HG02981 (cell line): ENCODE results near the gene NT5DC4.
"Not testable (repeated sequence)": the region's sequence is repeated elsewhere in the genome, so short reads cannot be mapped to it uniquely, and the experiment has no call there.

Source experiments
- ATAC-seq: cut with Tn5 transposase; IDR thresholded peaks from one replicate; pipeline ENCODE4 v1.9.1; 2021; ENCODE audit warnings: mild to moderate bottlenecking, moderate library complexity; ENCODE audit not compliant: unreplicated experiment

The NT5DC4 gene

DNA sequence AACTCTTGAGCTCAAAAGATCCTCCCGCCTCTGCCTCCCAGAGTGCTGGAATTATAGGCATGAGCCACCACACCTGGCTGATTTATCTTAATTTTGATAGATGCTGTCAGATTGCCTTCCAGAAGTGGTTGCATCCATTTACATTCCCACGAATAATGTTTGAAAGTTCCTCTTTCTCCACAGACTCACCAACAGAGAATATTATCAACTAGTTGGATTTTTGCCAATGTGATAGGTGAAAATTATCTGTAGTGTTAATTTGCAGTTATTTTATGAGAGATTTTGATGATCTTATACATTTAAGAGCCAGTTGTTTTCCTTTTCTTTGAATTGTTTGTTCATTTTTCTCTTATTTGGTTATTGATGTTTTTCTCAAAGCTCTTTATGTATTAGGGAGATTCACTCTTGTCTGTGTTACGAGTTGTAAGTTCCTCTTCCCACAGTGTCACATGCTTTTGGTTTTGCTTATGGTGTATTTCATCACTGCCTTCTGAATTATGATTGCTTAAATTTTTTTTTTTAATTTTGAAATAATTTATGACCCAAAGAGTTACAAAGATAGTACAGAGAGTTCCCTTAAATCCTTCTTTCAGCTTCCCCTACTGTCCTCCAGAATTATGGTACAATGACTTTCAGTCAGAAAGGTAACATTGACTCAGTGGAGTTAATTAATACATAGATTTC lies 20.7 kb upstream of the NT5DC4 start:
- no peak for ATAC-seq

DNA sequence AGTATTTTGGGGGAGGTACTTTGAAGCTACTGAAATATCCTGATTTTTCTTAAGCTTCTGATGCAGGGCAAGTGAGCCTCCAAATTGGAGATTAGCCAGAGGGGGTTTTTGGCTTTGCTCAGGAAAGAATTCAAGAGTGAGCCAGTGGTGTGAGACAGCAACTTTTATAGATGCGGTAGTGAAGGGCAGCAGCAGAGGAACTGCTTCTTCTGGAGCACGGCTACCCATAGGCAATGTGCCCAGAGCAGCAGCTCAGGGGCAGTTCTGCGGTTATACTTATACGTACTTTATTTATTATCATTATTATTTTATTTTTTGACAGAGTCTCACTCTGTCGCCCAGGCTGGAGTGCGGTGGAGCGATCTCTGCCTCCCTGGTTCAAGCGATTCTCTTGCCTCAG lies 19.8 kb upstream of the NT5DC4 start:
- no peak for ATAC-seq

DNA sequence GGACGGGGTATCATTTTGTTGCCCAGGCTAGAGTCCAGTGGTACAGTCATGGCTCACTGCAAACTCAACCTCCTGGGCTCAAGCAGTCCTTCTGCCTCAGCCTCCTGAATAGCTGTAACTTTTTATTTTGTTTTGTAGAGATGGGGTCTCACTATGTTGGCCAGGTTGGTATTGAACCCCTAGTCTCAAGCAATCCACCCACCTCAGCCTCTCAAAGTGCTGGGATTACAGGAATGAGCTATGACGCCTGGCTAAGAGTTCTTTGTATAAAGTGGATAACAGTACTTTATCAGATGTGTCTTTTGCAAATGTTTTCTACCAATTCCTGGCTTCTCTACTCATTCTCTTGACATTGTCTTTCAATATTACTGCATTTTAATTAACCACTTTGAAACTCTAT lies 17.1 kb upstream of the NT5DC4 start:
- ATAC-seq: no peak

DNA sequence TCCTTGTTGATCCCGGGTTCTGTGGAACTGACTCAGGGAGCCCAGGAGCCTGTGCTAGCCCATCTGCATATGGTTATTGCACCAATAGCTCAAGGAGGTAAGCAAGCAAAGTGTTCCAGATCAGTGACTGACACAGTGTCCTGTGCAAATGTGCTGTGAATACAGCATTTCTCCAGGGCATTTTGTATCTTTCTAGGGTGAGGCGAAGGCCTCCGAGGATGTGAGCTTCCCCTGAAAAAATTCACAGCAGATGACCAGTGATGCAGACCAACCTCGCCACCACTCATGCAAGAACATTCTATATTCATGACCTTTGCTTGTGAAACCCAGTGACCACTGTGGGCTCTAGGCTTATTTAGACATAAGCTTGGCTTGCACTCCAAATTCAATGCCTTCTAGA lies 15.2 kb upstream of the NT5DC4 start:
- no peak for ATAC-seq

DNA sequence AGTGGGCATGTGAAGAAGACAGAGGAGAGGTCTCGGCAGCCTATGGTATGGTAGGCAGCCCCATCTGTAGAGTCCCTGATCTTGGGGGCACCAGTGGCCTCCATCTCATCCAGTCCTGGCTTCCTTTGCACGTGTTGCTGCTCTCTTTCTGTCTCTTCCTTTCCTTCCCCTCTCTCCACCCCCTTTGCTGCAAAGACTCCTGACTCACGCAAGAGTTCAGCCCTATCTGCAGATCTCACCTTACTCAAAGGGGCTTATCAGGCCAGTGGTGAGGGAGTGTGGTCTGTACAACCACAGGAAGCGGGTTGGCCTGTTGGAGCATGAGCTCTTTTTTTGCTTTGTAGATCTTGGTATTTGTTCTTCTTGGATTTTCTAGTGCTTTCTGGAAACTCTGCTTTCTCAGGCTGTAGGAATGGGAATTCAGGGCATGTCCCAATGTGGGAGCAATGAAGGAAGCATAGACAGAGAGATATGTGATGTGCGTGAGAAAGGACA lies 14.6 kb upstream of the NT5DC4 start:
- no peak for ATAC-seq

DNA sequence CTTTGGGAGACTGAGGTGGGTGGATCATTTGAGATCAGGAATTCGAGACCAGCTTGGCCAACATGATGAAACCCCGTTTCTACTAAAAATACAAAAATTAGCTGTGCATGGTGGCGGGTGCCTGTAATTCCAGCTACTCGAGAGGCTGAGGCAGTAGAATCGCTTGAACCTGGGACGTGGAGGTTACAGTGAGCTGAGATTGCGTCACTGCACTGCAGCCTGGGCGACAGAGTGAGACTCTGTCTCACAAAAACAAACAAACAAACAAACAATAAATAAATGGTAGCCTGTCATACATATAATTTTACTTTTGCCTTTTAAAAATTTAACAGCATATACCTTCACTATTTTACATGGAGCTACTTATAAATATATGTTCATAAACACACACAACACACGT lies 13.9 kb upstream of the NT5DC4 start:
- not testable (repeated sequence) for ATAC-seq

DNA sequence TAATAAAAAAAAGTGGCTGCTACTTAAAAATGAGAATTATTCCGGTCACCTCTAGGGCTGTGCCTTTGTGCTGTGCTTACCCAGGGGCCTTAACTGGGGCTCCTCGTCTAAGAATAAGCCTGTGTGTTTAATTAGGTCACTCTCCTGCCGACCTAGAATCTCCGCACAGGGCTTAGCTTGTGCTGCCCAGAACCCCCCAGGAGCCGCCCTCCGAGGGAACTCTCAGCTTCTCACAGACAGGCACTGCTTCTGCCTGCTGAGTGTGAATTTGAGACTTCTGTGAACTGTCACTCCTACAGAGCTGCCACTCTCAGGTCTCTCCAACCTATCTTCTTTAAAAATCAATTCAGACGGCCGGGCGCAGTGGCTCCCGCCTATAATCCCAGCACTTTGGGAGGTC lies 11.9 kb upstream of the NT5DC4 start:
- ATAC-seq: no peak

DNA sequence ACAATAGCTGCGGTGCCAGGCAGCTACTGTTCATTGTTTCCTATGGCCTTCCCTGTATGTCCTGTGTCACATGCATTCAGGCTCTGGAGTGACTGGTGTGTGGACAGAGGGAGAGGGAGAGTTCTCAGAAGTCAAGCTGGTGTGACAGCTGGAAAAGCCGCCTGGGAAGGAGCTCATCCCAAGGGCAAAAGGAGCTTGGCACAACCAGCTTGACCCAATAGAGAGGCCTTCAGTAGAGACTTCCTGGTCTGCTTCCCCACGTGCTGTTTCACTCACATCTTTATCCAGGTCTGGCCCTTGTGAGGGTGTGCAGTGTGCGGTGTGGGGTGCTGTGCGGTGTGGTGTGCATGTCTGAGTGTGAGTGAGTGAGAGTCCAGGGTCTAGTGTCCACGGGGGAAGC lies 11.1 kb upstream of the NT5DC4 start:
- no peak for ATAC-seq

DNA sequence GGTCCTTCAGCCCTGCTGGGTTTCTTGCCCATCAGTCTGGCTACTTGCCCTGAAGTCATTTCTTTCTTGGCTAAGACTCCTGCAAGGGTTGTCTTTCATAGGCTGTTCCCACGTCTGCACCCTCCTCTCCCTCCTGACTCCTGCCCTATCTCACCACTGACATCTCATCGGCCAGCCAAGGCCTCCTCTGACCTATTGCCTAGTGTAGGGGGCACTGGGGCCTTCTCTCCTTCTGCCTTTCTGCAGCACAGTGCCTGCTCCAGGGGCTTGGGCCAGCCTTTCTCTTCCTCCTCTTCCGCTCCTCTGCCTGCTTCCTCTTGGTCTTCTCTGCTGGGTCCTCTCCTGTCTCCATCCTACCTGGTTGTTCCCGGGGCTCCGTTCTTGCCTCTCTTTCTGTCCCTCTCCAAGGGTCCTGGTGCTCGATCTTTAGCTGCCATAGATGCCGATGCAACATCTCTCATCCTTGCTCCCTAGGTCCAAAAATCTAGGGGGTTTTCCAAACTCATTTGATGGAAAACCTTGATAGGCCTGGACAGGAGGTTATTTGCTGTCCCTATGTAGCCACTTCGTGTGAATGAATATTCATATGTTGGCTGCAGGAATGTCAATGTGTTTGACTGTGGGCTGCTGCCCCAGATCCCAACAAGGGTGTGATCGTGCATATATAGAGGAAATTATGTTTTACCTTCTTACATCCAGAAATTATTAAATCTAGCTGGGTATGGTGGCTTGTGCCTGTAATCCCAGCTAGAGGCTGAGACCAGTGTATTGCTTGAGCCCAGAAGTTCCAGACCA lies 9.7 kb upstream of the NT5DC4 start:
- no peak for ATAC-seq

DNA sequence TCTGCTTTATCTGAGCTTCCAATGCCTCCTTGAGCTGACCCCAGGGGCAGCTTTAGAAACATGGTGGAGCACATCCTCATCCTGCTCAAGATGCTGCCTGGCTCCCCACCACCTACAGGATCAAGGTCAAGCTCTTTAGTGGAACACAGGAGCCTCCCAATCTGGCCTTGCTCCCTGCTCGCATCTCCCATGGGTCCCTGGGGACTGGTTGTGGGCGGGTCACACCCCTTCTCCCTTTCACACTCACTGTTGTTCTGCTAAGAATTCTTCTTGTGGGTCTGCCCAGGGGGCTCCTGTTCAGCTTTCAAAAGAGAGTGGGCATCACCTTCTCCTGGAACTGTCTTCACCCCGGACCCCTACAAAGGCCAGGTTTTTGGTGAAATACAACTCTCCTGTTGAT lies 8.4 kb upstream of the NT5DC4 start:
- ATAC-seq: no peak

DNA sequence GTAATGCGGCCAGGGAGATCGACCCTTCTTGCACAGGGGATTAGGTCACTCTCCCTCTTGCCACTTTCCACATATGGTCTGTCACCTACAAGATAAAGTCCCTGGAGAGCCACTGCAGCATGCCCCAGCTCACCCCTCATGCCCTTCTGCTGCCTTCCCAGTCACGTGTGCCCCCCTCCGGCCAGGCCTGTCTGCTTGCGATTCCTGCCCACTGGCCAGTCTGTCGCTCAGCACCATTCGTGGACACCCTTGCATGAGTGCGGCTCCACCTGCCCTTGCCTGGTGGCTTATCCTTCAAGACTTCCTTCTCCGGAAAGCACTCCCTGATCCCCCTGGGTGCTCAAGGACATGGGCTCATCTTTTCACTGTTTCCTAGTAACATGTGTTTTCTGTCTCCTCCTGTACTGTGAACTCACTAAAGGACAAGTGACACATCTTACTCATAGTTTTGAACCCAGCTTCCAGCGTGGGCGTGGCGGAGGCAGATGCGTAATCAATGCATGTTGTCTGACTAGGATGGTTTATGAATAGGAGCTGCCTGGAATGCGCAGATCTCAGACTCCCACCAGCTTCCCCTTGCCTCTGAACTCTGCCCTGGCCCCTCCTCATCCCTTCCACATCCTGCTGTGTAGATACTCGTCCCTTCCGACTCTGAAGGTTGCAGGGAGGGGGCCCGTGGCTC lies 7.8 kb upstream of the NT5DC4 start:
- no peak for ATAC-seq

DNA sequence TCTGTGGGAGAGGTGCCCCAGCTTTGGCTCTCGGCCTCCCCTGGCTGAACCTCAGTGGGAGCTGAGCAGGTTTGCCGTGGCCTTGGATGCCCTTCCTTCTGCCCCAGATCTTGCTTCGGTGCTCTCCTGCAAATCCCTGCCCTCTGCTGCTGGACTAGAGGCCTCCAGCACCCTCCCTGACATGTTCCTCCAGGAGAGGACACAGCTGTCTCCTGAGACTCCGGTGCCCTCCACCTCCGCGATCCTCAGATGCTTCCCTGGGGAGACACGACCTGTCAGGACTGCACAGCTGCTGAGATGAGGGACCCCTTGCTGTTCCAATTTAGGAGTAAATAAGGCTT lies 7.3 kb upstream of the NT5DC4 start:
- ATAC-seq: no peak

DNA sequence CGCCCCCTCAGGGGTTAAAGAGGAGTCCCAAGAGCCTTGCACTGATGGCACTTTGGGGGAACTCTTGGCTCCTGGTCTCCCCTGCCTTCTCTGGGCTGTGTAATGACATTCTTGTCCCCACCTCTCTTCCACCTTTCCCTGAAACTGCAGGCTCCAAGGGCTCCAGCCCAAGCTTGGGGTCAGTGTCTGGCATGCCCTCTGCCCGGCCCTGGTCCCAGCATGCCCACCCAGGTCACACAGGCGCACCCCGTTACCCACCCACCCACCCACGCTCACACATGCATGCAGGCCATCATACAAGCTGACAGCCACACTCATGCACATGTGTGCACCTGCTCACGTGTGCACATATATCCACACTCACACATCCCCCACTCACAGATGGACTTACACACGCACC lies 6.9 kb upstream of the NT5DC4 start:
- no peak for ATAC-seq

DNA sequence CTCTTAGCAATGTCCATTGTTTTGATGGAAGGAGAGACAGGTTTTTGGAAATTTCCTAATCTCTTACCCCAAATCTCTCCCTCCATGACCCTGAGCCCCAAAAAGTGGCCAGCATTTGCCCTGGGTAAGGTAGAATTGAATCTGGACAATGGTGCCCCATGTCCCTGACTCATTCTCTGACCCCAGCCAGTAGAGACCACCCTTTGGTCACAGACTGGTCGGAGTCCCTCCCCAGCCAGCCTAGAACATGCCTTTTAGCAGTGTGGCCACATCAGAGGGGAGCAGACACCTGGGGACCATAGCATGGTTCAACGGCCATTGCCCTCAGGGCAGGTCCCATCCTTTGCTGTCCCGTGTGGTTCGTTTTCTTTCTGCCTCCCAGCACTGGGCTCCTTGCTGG lies 6.5 kb upstream of the NT5DC4 start:
- ATAC-seq: no peak

DNA sequence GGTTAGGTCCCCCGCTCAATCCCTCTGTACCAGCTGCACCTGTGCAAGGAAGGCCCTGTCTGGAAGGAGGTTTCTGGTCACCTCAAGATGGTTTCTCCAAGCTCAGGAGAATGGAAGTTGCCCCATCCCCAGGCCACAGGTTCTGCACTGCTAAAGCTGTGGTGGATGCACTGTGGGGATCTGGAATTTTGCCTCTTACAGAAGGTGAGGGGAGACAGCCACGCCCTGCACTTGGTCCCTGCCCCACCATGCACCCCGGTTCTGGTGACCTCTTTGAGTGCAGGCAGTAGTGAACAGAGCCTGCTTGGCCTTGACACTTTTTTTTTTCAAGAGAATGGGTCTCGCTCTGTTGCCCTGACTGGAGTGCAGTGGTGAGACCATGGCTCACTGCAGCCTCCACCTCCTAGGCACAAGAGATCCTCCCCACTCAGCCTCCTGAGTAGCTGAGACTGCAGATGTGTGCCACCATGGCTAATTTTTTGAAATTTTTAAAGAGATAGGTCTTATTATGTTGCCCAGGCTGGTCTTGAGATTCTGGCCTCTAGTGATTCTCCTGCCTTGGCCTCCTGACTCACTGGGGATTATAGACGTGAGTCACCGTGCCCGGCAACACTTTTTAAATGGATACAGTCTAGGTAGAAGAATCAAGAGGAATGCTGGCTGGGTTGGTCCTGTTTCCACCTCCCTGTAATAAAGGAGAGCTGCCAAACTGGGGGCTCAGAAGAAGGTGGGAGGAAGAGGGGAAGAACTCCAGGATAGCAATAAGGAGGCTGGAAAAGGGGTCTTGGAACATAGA lies 5.8 kb upstream of the NT5DC4 start:
- ATAC-seq: no peak

DNA sequence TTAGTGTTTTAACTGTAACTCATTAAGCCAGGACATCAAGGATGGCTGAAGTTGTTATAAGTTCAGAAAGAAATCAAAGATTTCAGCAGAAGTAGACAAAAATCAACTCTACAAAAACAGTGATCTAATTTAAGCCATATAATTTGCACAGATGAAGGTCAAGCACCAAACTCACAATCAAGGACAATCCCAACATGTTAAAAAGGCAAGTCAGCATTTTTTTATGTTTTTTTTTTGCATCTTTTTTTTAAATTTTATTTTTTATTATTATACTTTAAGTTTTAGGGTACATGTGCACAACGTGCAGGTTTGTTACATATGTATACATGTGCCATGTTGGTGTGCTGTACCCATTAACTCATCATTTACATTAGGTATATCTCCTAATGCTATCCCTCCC lies 4.7 kb upstream of the NT5DC4 start:
- ATAC-seq: not testable (repeated sequence)

DNA sequence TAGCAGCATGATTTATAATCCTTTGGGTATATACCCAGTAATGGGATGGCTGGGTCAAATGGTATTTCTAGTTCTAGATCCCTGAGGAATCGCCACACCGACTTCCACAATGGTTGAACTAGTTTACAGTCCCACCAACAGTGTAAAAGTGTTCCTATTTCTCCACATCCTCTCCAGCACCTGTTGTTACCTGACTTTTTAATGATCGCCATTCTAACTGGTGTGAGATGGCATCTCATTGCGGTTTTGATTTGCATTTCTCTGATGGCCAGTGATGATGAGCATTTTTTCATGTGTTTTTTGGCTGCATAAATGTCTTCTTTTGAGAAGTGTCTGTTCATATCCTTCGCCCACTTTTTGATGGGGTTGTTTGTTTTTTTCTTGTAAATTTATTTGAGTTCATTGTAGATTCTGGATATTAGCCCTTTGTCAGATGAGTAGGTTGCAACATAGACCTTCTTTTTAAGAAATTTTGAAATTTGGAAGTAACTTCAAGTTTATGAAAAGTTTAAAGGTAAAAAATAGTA lies 3.9 kb upstream of the NT5DC4 start:
- not testable (repeated sequence) for ATAC-seq

DNA sequence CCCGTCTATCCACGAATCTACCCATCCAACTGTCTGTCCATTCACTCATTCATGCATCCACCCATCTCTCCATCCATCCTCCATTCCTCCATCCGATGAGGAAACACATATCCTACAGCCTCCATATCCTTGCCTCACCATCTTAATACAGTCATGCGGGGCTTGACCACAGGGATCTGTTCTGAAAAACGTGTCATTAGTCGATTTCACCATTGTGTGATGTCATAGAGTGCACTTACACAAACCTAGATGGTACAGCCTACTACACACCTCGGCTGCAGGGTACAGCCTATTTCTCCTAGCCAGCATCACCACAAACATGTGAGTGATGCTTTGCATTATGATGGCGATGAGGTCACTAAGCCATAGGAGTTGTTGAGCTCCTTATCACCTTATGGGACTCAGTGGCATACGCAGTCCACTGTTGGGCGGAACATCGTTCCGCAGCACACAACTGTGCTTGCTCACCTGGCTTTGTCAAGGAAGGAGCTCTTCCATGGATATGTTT lies 1.9 kb upstream of the NT5DC4 start:
- no peak for ATAC-seq

DNA sequence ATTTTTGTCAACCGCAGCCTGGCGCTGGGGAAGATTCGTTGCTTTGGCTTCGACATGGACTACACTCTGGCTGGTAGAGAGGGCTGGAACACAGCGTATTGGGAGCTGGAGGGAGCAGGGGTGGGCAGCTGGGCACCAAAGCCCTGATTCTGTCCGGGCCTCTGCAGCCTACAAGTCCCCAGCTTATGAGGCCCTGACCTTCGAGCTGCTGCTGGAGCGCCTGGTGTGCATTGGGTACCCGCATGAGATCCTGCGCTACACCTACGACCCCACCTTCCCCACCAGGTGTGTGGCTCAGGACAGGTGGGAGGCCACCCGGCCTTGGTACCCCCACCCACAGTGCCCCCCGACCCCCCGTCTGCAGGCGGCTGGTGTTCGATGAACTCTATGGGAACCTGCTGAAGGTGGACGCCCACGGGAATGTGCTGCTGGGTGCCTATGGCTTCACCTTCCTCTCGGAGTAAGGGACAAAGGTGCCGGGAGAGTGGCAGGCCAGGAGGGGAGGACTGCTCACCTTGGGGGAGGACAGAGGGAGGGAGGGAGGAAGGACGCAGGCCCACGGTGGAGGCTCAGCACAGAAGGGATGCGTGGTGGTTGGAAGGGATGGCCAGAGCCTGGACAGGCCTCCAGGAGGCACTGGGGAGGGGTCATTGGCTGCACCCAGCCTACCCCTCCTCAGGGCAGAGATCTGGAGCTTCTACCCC lies 1.2 kb downstream of the NT5DC4 start:
- ATAC-seq: no peak
